GM12801 (cell line): Measurements from ENCODE around the gene ABHD14A.

ENCODE experiments used
- CTCF ChIP-seq: IDR thresholded peaks from one replicate; pipeline ENCODE4 v1.5.1; 2011; ENCODE audit warnings: control low read depth; ENCODE audit not compliant: insufficient read length; ENCODE audit errors: extremely low read depth

ABHD14A gene

DNA sequence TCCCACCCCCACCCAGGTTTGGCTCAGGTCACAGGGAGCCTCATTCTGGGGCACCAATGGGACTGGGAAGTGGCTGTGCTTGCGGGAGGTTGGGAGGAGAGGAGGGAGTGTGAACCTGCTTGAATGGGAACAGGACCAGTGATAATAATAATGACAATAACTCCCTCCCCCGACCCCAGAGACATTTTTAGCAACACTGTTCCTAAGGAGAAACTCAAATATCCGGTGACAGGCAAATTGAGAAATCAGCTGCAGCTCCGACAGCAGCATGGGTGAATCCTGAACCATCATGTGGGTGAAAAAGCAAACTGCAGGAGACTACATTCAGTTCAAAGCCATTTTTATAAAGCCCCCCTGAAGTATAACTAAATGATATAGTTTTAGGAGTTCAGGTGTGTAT is 32.4 kb downstream of the ABHD14A start:
- TF ChIP-seq CTCF, result no peak

- TF ChIP-seq CTCF, result no peak
These were observed 35.6 kb downstream of the ABHD14A start for GRCh38 chr3:52010431-52010830.

- no peak for TF ChIP-seq CTCF
These were observed 37.8 kb downstream of the ABHD14A start for GRCh38 chr3:52012699-52013098.

GRCh38 chr3:52013802-52014598 is 39.1 kb downstream of the ABHD14A start:
- TF ChIP-seq CTCF, result no peak

DNA sequence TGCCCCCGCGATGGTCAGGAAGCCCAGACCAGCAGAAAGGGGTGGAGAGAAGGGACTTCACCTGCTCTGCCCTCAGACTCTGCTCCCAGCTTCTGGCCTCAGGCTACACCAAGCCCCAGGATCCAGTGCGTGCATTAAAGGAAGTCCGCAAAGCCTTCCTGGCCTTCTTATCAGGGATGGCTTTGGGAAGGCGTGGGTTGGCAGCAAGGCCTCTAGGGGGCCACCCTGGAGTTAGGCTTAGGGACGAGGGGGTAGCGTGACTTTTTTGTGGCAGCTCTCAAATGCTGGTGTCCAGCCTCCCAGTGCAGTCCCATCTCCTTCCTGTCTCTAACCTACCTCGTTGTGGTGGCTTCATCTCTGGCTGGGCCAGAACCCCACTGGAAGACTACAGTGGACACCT is 39.7 kb downstream of the ABHD14A start:
- no peak for TF ChIP-seq CTCF

DNA sequence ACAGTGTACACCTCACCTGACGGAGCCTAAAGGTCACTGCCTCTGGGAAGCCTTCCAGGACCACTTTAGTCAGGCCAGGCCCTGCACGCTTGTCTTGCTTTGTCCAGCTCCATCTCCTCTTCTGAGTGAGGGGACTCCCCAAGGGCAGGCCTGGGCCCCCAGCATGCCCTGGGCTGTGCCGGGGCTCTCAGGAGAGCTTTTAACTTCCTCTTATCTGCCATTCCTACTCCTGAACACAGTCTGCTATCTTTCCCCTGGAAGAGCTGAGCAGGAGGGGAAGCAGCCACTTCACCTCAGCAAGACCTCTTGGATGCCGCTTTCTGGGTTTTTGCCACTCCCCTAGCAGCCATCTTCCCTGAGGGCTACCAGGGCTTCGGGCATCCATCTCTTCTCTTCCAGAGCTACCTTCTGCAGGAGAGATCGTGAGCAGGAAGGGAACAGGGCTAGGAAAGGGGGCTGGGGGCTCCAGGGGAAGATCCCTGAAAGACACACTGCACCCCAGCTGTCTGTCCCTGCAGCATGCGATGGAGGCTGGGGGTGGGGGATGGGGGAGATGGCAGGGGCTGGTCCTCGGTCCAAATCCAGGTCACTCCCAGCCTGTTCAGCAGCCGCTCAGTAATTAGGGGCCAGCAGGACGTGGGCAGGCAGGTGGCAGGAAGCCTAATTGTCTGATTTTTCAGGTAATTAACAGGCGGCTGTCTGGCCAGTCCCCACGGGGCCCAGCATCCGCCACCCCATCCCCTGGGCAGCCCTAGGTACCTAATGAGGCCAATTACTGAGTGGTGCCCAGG is 40.8 kb downstream of the ABHD14A start:
- TF ChIP-seq CTCF, result no peak

GRCh38 chr3:52017586-52017985 is 42.7 kb downstream of the ABHD14A start:
- TF ChIP-seq CTCF, result no peak
